Hepatocyte (in vitro differentiated cells): ENCODE results near the gene LFNG.

Experiments used
- CTCF ChIP-seq: fragments of 200-600 bp; sonication (generic); IDR thresholded peaks from 2 replicates; pipeline ENCODE4 v1.5.1; 2016; ENCODE audit warnings: antibody characterized with exemption, mild to moderate bottlenecking; ENCODE audit not compliant: poor library complexity
- EZH2 ChIP-seq: fragments of 200-600 bp; sonication (generic); IDR thresholded peaks from 2 replicates; pipeline ENCODE4 v1.6.1; 2016; ENCODE audit warnings: antibody characterized with exemption, mild to moderate bottlenecking, borderline replicate concordance
- EZH2phosphoT487 ChIP-seq: fragments of 200-600 bp; sonication (generic); IDR thresholded peaks from one replicate; pipeline ENCODE4 v1.6.1; 2018; ENCODE audit warnings: antibody characterized with exemption, mild to moderate bottlenecking, low read depth, moderate library complexity; ENCODE audit not compliant: unreplicated experiment, severe bottlenecking

- TF ChIP-seq CTCF = no peak
- TF ChIP-seq EZH2phosphoT487 = no peak
- no peak for TF ChIP-seq EZH2
Measured at GRCh38 chr7:2504128-2504888, 15.3 kb upstream of the LFNG start.
